HepG2 (cell line): Measurements from ENCODE around the gene IRF1. TPM values are rescaled to one million over a fixed set of nuclear protein-coding genes. Genes with fewer than 3 reads are reported as not detected.
A peak's percentile ranks its signal among the peaks of the same experiment; 100 is the strongest.

Experiments
- BCL6 ChIP-seq: IDR thresholded peaks from 2 replicates; pipeline ENCODE4 v1.6.1; 2016; ENCODE audit warnings: missing genetic modification reagents, missing compliant biosample characterization
- CAMTA2 ChIP-seq: sonication (generic); formaldehyde crosslinking; IDR thresholded peaks from 2 replicates; pipeline ENCODE4 v1.4.0; 2020; ENCODE audit warnings: mild to moderate bottlenecking, missing genetic modification reagents, borderline replicate concordance
- CHD2 ChIP-seq: IDR thresholded peaks from 2 replicates; pipeline ENCODE4 v1.6.1; 2011; ENCODE audit warnings: low read depth, low read length, improper control_type of control experiment
- DBP ChIP-seq: sonication (generic); formaldehyde crosslinking; IDR thresholded peaks from 2 replicates; pipeline ENCODE4 v1.4.0; 2020; ENCODE audit warnings: missing genetic modification reagents; ENCODE audit errors: not compliant biosample characterization
- HNRNPH1 ChIP-seq: fragments of 200-400 bp; formaldehyde crosslinking; optimal IDR thresholded peaks from 2 replicates; pipeline ENCODE3; 2017; ENCODE audit warnings: mild to moderate bottlenecking, low read depth, low read length
- HOXA9 ChIP-seq: sonication (generic); formaldehyde crosslinking; IDR thresholded peaks from 2 replicates; pipeline ENCODE4 v1.8.1; 2022; ENCODE audit warnings: missing genetic modification reagents, mild to moderate bottlenecking, moderate library complexity, borderline replicate concordance
- IRF2 ChIP-seq: IDR thresholded peaks from 2 replicates; pipeline ENCODE4 v1.6.1; 2018; ENCODE audit warnings: missing genetic modification reagents, missing compliant biosample characterization
- ISX ChIP-seq: sonication (generic); formaldehyde crosslinking; conservative IDR thresholded peaks from 2 replicates; pipeline ENCODE4 v1.5.0; 2020; ENCODE audit warnings: missing genetic modification reagents
- MAZ ChIP-seq, 2 experiments: sonication (generic) in 1 of 2; formaldehyde crosslinking in 1 of 2; IDR thresholded peaks; 2 replicates each; pipeline versions ENCODE4 v1.5.0 to v1.6.1; 2012 to 2020; ENCODE audit warnings: low read depth in 2 of 2, mild to moderate bottlenecking in 2 of 2, borderline replicate concordance in 1 of 2, improper control_type of control experiment in 1 of 2, low read length in 1 of 2, missing genetic modification reagents in 1 of 2, moderate library complexity in 1 of 2
- NFRKB ChIP-seq: fragments of 450-650 bp; IDR thresholded peaks from 2 replicates; pipeline ENCODE4 v1.6.1; 2017
- PAF1 ChIP-seq: IDR thresholded peaks from 2 replicates; pipeline ENCODE4 v1.6.1; 2016; ENCODE audit warnings: missing genetic modification reagents, missing compliant biosample characterization
- POLR2A ChIP-seq, 2 experiments: IDR thresholded peaks; 2 replicates each; pipeline ENCODE4 v1.6.1; 2011; ENCODE audit warnings: low read depth in 2 of 2, low read length in 2 of 2, mild to moderate bottlenecking in 1 of 2, moderate library complexity in 1 of 2; ENCODE audit not compliant: insufficient read depth in 1 of 2
- RBM22 ChIP-seq: fragments of 200-400 bp; formaldehyde crosslinking; optimal IDR thresholded peaks from 2 replicates; pipeline ENCODE3; 2017; ENCODE audit warnings: mild to moderate bottlenecking, low read length, moderate library complexity
- SAFB2 ChIP-seq: sonication (generic); formaldehyde crosslinking; IDR thresholded peaks from 2 replicates; pipeline ENCODE4 v1.5.1; 2020; ENCODE audit warnings: missing genetic modification reagents, low read depth, mild to moderate bottlenecking, borderline replicate concordance
- SRF ChIP-seq: IDR thresholded peaks from 2 replicates; pipeline ENCODE4 v1.6.1; 2011; ENCODE audit warnings: mild to moderate bottlenecking, low read depth, low read length, moderate library complexity
- SRSF1 ChIP-seq: fragments of 200-400 bp; formaldehyde crosslinking; optimal IDR thresholded peaks from 2 replicates; pipeline ENCODE3; 2017; ENCODE audit warnings: mild to moderate bottlenecking, low read depth, low read length, moderate library complexity
- ZBTB26 ChIP-seq: IDR thresholded peaks from 2 replicates; pipeline ENCODE4 v1.6.1; 2016; ENCODE audit warnings: missing compliant biosample characterization, missing genetic modification reagents, borderline replicate concordance
- ZFP36L2 ChIP-seq: sonication (generic); formaldehyde crosslinking; IDR thresholded peaks from 2 replicates; pipeline ENCODE4 v1.4.0; 2020; ENCODE audit warnings: missing genetic modification reagents
- ZNF124 ChIP-seq: sonication (generic); formaldehyde crosslinking; IDR thresholded peaks from 2 replicates; pipeline ENCODE4 v1.4.0; 2020; ENCODE audit warnings: missing genetic modification reagents
- ZNF275 ChIP-seq: sonication (generic); formaldehyde crosslinking; IDR thresholded peaks from 2 replicates; pipeline ENCODE4 v1.8.0; 2022; ENCODE audit warnings: missing genetic modification reagents, mild to moderate bottlenecking, inconsistent platforms, borderline replicate concordance
- ZNF414 ChIP-seq: sonication (generic); formaldehyde crosslinking; IDR thresholded peaks from 2 replicates; pipeline ENCODE4 v1.5.0; 2020; ENCODE audit warnings: missing genetic modification reagents
- ZNF513 ChIP-seq: sonication (generic); formaldehyde crosslinking; conservative IDR thresholded peaks from 2 replicates; pipeline ENCODE4 v1.5.0; 2020; ENCODE audit warnings: missing genetic modification reagents
- ZNF547 ChIP-seq: sonication (generic); formaldehyde crosslinking; IDR thresholded peaks from 2 replicates; pipeline ENCODE4 v1.5.1; 2020; ENCODE audit warnings: mild to moderate bottlenecking, missing genetic modification reagents
- ZNF569 ChIP-seq: sonication (generic); formaldehyde crosslinking; IDR thresholded peaks from 2 replicates; pipeline ENCODE4 v1.5.0; 2020; ENCODE audit warnings: mild to moderate bottlenecking, missing genetic modification reagents, moderate library complexity, borderline replicate concordance
- ZZZ3 ChIP-seq: sonication (generic); formaldehyde crosslinking; IDR thresholded peaks from 2 replicates; pipeline ENCODE4 v1.4.0; 2020; ENCODE audit warnings: missing genetic modification reagents, mild to moderate bottlenecking, borderline replicate concordance
- polyA plus RNA-seq, 8 experiments: library from polyadenylated mRNA; depleted of rRNA in 3 of 8; stranded (reverse) in 7 of 8; unstranded in 1 of 8; fragments of >200 nt; fragmentation: Illumina TruSeq in 4 of 8; extraction: Trizol in 4 of 8; gene quantifications; 2 replicates each; pipeline versions ENCODE4 v1.2.1 to v1.2.3, GENCODE V29; 2011 to 2016; ENCODE audit warnings: low read depth in 4 of 8, missing spikeins in 1 of 8, mixed read lengths in 1 of 8; ENCODE audit not compliant: insufficient read depth in 1 of 8
- total RNA-seq, 5 experiments: library from RNA; depleted of rRNA; stranded (reverse); fragments of >200 nt; fragmentation: Illumina TruSeq; extraction: Trizol; gene quantifications; 2 replicates each; pipeline ENCODE4 v1.2.3, GENCODE V29; 2016; ENCODE audit warnings: low read depth in 1 of 5

Gene IRF1
- total and polyA plus RNA-seq, 2 of the 13 experiments (the other 11 are each of a cell fraction or from before 2014, with no cell fraction given): 4.1 to 8.8 TPM

- TF ChIP-seq ISX (CRISPR knock-in tag) (no peak), SRF (peak; percentile 37; the same call in 1 of the 2 replicates), ZFP36L2 (CRISPR knock-in tag) (no peak), SRSF1 (no peak), POLR2A (IDR thresholded peaks at IDR 0.05; ENCODE audit: insufficient read depth in 1 of 2, low read depth in 2 of 2, low read length in 2 of 2) (no peak), HNRNPH1 (no peak), ZNF569 (CRISPR knock-in tag) (no peak), ZNF275 (CRISPR knock-in tag) (no peak; the same call in 1 of the 2 replicates), ZBTB26 (CRISPR knock-in tag) (no peak), DBP (no peak), ZNF414 (CRISPR knock-in tag) (no peak), SAFB2 (CRISPR knock-in tag) (no peak), ZNF124 (no peak), NFRKB (no peak), MAZ (IDR thresholded peaks at IDR 0.05; ENCODE audit: borderline replicate concordance, low read depth, low read length) (peak; percentile 54; the same call in 1 of the 2 replicates), MAZ (CRISPR knock-in tag; IDR thresholded peaks at IDR 0.05; ENCODE audit: low read depth) (peak; percentile 81), IRF2 (CRISPR knock-in tag) (peak; percentile 40; the same call in 1 of the 2 replicates), RBM22 (no peak), HOXA9 (CRISPR knock-in tag) (no peak), ZNF547 (CRISPR knock-in tag) (no peak), CHD2 (no peak), ZNF513 (no peak), PAF1 (CRISPR knock-in tag) (no peak), ZZZ3 (no peak), BCL6 (CRISPR knock-in tag) (peak; percentile 72), CAMTA2 (CRISPR knock-in tag) (no peak)
Measured at GRCh38 chr5:132500931-132501628, 10.5 kb upstream of the IRF1 start (continued).
